Nephron (organoid): ENCODE measurements around the gene CORO1C.
A peak's percentile ranks its signal among the peaks of the same experiment; 100 is the strongest.

ENCODE experiments used
- H3K27ac Mint-ChIP-seq, 3 experiments: 2 replicates each; pipeline ENCODE4 v1.8.0; 2020; ENCODE audit warnings: mixed read lengths in 3 of 3, mild to moderate bottlenecking in 2 of 3, moderate library complexity in 1 of 3
- H3K27me3 Mint-ChIP-seq: 2 replicates; pipeline ENCODE4 v1.8.0; 2021; ENCODE audit warnings: low read depth, mild to moderate bottlenecking, moderate library complexity, mixed read lengths
- H3K36me3 Mint-ChIP-seq: 2 replicates; pipeline ENCODE4 v1.8.0; 2020; ENCODE audit warnings: low read depth, mixed read lengths
- H3K4me1 Mint-ChIP-seq: 2 replicates; pipeline ENCODE4 v1.8.0; 2020; ENCODE audit warnings: mixed read lengths
- H3K4me3 Mint-ChIP-seq, 3 experiments: 2 replicates each; pipeline ENCODE4 v1.8.0; 2020; ENCODE audit warnings: mild to moderate bottlenecking in 3 of 3, mixed read lengths in 3 of 3, moderate library complexity in 2 of 3
- H3K9me3 Mint-ChIP-seq: 2 replicates; pipeline ENCODE4 v1.8.0; 2020; ENCODE audit warnings: mixed read lengths
- TF ChIP-seq, protein P1 (sequence below), 3 experiments: fragments of 200-600 bp; sonication (generic); IDR thresholded peaks; one replicate each; pipeline ENCODE4 v1.5.0; 2021; ENCODE audit warnings: antibody characterized with exemption in 3 of 3; ENCODE audit not compliant: unreplicated experiment in 3 of 3

CORO1C gene

DNA sequence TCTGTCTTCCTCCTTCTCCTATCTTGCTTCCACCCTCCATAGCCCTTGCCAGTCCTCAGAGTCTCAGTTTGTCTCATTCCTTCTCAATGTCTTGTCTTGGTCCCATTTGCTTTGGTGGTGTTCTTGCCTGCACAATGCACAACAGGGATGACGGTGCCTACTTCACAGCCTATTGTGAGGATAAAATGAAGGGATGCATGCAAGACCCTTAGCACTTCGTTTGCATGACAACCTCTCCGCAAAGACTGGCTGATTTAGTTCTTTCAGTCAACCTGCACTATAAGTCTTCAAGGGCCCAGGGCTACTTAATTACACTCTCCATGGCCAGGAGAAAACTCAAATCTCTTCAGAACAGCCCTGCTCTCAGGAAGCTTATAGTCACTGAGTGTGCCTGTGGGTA is 106.1 kb downstream of the CORO1C start:
- Mint-ChIP-seq H3K4me1 (peaks cover 16% of the 10 kb centered on the region), H3K27ac (no peak overlapping the region), H3K4me3 (no peak overlapping the region), H3K36me3 (no peaks in the 10 kb centered on the region), H3K27me3 (no peaks in the 10 kb centered on the region), H3K9me3 (no peaks in the 10 kb centered on the region)
- TF ChIP-seq, protein P1, sequence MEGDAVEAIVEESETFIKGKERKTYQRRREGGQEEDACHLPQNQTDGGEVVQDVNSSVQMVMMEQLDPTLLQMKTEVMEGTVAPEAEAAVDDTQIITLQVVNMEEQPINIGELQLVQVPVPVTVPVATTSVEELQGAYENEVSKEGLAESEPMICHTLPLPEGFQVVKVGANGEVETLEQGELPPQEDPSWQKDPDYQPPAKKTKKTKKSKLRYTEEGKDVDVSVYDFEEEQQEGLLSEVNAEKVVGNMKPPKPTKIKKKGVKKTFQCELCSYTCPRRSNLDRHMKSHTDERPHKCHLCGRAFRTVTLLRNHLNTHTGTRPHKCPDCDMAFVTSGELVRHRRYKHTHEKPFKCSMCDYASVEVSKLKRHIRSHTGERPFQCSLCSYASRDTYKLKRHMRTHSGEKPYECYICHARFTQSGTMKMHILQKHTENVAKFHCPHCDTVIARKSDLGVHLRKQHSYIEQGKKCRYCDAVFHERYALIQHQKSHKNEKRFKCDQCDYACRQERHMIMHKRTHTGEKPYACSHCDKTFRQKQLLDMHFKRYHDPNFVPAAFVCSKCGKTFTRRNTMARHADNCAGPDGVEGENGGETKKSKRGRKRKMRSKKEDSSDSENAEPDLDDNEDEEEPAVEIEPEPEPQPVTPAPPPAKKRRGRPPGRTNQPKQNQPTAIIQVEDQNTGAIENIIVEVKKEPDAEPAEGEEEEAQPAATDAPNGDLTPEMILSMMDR (IDR thresholded peaks at IDR 0.05; ENCODE audit: unreplicated experiment in 3 of 3), result no peak

DNA sequence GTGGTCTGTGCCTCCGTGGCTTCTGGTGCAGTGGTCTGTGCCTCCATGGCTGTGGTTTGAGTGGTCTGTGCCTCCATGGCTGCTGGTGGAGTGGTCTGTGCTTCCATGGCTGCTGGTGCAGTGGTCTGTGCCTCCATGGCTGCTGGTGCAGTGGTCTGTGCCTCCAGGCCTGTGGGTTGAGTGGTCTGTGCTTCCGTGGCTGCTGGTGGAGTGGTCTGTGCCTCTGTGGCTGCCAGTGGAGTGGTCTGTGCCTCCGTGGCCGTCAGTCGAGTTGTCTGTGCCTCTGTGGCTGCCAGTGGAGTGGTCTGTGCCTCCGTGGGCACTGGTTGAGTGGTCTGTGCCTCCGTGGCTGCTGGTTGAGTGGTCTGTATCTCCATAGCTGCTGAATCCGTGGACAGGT is 107.7 kb downstream of the CORO1C start:
- H3K27ac Mint-ChIP-seq, result no peak overlapping the region

GRCh38 chr12:108622921-108623514 is 108.3 kb downstream of the CORO1C start:
- TF ChIP-seq, protein P1 (IDR thresholded peaks at IDR 0.05; ENCODE audit: unreplicated experiment in 3 of 3), result no peak
- Mint-ChIP-seq H3K36me3 (no peaks in the 10 kb centered on the region), H3K4me3 (no peak overlapping the region), H3K4me1 (peaks cover 10% of the 10 kb centered on the region), H3K9me3 (no peaks in the 10 kb centered on the region), H3K27me3 (no peaks in the 10 kb centered on the region), H3K27ac (peak overlapping the region in 1 of 3 experiments; percentile 49)

More for the DNA sequence above, 107.7 kb downstream of the CORO1C start:
- H3K27me3 Mint-ChIP-seq, result no peaks in the 10 kb centered on the region
- H3K36me3 Mint-ChIP-seq, result no peaks in the 10 kb centered on the region
- H3K4me3 Mint-ChIP-seq, result no peak overlapping the region
- TF ChIP-seq, protein P1 (IDR thresholded peaks at IDR 0.05; ENCODE audit: unreplicated experiment in 3 of 3), result no peak
- peaks cover 9% of the 10 kb centered on the region for H3K4me1 Mint-ChIP-seq
- H3K9me3 Mint-ChIP-seq, result no peaks in the 10 kb centered on the region

DNA sequence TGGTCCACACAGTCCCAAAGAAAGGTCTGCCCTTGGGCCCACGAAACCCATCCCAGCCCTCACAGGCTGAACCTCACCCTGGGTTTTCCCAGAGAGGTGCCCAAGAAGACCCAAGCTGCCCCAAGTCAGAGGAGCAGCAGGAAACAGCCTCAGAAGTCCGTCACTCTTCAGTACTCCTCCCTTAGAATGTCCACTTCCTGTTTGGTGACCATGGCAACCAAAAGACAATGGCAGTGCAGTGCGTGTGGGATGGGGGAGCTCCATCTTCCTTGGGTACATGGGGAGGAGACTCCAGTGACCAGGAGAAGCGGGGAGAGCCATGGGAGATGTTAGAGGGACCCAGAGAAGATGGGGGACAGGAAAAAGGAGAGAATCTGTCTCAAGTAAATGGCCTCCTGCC is 108.9 kb downstream of the CORO1C start:
- H3K27ac Mint-ChIP-seq, result peak overlapping the region; percentile 43 to 66 (median 49)
- no peaks in the 10 kb centered on the region for H3K9me3 Mint-ChIP-seq
- H3K4me3 Mint-ChIP-seq, result no peak overlapping the region
- no peaks in the 10 kb centered on the region for H3K27me3 Mint-ChIP-seq
- H3K36me3 Mint-ChIP-seq, result no peaks in the 10 kb centered on the region
- TF ChIP-seq, protein P1 (IDR thresholded peaks at IDR 0.05; ENCODE audit: unreplicated experiment in 3 of 3), result no peak
- peaks cover 12% of the 10 kb centered on the region for H3K4me1 Mint-ChIP-seq

GRCh38 chr12:108621161-108621560 is 110.2 kb downstream of the CORO1C start:
- TF ChIP-seq, protein P1 (IDR thresholded peaks at IDR 0.05; ENCODE audit: unreplicated experiment in 3 of 3), result no peak
- Mint-ChIP-seq H3K27ac (peak overlapping the region in 1 of 3 experiments; percentile 63), H3K36me3 (peaks cover 5% of the 10 kb centered on the region), H3K9me3 (no peaks in the 10 kb centered on the region), H3K4me3 (no peak overlapping the region), H3K4me1 (peaks cover 12% of the 10 kb centered on the region), H3K27me3 (no peaks in the 10 kb centered on the region)

DNA sequence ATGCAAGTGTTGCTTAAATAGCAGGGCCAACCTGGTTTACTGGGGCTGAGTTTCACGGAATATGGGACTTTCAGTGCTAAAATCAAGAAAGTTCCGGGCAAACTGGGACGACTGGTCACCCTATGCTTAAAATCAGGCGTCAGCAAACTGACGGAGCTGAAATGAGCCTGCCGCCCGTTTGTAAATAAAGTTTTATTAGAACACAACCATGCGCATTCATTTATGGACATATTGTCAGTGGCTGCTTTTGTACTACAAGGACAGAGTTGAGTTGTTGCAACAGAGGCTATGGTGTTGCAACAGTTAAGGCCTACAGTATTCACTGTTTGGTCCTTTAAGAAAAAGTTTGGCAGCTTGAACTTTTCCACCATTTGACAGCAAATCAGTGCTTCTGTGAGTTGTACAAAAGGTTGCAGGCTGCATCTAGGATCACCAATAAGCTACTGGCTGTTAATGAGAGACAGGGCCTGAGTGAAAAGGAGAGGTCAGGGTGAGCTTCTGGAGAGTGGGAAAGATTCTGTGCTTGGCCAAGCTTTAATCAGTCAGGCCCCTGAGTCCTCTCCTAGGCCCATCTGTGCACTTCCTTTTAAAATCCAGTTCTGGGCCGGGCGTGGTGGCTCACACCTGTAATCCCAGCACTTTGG is 111.0 kb downstream of the CORO1C start:
- TF ChIP-seq, protein P1 (IDR thresholded peaks at IDR 0.05; ENCODE audit: unreplicated experiment in 3 of 3), result no peak
- no peaks in the 10 kb centered on the region for H3K9me3 Mint-ChIP-seq
- H3K27ac Mint-ChIP-seq, result no peak overlapping the region
- H3K4me3 Mint-ChIP-seq, result no peak overlapping the region
- peaks cover 5% of the 10 kb centered on the region for H3K36me3 Mint-ChIP-seq
- peaks cover 12% of the 10 kb centered on the region for H3K4me1 Mint-ChIP-seq
- no peaks in the 10 kb centered on the region for H3K27me3 Mint-ChIP-seq
